Measurements from ENCODE around the gene PCGF3.

Gene PCGF3, protein sequence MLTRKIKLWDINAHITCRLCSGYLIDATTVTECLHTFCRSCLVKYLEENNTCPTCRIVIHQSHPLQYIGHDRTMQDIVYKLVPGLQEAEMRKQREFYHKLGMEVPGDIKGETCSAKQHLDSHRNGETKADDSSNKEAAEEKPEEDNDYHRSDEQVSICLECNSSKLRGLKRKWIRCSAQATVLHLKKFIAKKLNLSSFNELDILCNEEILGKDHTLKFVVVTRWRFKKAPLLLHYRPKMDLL

GRCh38 chr4:705278-706082 lies at the start of gene PCGF3:
Gene PCGF3 (plus strand): TSS chr4:705832. CDS start chr4:733681, 27,849 bp downstream.
- DNase-seq: peak; percentile 71

DNA sequence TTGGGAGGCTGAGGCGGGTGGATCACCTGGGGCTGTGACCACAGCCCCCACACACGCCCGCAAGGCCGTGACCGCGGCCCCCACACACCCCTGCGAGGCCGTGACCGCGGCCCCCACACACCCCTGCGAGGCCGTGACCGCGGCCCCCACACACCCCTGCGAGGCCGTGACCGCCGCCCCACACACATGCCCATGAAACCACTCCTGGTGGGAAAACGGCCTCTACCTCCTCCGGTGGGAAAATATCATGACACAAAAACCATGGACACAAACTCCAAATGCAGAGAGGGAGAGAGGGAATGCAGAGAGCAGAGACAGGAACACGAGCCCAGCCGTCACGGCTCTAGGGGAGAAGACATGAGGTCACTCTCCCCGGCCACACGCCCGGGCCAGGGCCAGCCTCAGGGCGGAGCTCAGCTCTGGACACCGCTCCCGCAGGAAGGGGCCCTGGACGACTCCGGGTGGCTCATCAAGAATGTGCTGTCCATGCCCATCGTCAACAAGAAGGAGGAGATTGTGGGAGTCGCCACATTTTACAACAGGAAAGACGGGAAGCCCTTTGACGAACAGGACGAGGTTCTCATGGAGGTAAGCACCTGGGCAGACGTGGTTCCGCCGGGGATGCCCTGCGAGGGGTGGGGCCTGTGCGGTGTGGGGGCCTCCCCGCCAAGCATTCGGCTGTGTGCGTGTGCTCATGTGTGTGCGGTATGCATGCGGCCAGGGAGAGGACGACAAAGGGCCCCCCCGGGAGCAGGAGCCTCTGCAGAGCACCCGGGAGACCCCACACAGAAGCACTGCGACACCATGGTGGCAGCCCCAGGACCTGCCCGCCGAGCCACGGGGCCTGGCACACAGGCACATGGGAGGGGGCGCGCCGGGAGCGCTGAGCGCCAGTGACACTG lies 48.9 kb upstream of the PCGF3 start:
- no peak for DNase-seq

DNA sequence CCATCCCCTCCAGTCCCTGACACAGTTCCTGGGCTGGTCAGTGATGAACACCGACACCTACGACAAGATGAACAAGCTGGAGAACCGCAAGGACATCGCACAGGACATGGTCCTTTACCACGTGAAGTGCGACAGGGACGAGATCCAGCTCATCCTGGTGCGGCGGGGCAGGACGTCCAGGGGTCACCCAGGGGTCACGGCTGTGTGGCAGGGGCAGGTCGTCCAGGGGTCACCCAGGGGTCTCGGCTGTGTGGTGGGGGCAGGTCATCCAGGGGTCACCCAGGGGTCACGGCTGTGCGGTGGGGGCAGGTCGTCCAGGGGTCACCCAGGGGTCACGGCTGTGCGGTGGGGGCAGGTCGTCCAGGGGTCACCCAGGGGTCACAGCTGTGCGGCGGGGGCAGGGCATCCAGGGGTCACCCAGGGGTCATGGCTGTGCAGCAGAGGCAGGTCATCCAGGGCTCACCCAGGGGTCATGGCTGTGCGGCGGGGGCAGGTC lies 48.2 kb upstream of the PCGF3 start:
- no peak for DNase-seq

GRCh38 chr4:657834-658667 lies 47.6 kb upstream of the PCGF3 start:
- DNase-seq: no peak

DNA sequence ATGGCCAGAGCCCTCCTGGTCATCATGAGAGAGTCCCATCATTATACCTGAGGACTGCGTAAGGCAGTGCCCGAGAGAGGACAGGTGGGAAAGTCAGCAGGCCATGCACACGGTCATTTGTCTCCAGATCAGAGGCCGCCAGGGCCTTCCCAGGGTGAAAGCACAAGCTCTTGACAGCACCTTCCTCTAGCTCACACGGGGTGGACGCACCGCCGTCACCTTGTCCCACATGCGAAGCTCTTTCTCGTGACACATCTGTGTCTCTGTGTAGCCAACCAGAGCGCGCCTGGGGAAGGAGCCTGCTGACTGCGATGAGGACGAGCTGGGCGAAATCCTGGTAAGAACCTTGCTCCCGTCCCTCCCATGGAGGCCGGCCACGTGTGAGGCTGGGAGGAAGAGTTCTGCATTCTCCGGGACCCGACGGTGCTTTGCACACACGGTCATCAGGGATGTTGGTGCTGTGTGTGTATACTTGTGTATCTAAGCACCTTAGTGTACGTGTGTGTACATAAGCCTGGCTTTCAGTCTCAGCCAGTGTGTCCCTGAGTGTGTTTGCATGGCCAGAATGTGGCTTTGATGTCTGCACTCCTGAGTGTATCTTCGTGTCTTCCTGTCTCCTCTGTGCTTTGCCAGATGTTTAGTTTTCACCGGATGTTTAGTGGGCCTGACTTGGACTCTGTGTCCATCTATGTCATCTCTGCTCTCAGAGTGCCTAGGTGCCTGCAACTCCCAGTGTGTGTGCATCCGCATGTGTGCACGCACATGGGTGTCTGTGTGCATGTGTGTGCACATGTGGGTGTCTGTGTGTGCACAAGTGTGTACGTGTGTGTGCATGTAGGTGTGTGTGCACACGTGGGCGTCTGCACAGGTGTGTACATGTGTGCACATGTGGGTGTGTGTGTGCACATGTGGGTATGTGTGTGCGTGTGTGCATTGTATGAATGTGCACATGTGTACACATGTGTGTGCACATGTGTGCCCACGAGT lies 46.7 kb upstream of the PCGF3 start:
- no peak for DNase-seq

- DNase-seq: no peak
Observed at GRCh38 chr4:659851-660250, 45.8 kb upstream of the PCGF3 start.

DNA sequence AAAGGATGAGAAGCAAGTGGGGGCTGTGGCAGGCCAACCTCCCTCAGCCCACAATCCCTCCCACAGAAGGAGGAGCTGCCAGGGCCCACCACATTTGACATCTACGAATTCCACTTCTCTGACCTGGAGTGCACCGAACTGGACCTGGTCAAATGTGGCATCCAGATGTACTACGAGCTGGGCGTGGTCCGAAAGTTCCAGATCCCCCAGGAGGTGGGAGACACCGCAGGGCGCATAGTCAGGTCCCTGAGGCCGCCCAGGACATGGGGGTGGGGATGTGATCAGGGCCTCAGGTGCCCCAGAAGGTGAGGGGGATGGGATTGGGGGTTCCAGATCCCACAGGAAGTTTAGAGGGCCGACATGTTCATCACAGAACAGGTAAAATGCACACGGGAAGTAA lies 45.2 kb upstream of the PCGF3 start:
- DNase-seq: no peak

DNA sequence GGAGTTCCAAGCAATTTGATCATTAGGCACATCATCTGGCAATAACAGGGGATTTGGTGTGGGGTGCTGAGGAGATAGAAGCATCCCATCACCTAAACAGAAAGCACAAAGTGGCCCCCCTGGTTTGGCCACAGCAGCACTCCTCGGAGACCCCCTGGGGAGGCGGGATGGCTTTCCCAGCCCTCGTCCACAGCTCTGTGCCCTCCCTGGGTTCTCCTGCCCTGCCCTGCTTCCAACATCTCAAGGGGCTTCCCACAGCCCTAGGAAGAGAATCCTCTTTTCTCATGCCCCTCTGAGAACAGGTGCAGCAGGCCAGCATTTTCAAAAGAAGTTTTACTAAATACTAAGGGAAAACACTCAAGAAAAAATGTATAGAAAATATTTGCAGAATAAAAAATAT lies 44.4 kb upstream of the PCGF3 start:
- no peak for DNase-seq

DNA sequence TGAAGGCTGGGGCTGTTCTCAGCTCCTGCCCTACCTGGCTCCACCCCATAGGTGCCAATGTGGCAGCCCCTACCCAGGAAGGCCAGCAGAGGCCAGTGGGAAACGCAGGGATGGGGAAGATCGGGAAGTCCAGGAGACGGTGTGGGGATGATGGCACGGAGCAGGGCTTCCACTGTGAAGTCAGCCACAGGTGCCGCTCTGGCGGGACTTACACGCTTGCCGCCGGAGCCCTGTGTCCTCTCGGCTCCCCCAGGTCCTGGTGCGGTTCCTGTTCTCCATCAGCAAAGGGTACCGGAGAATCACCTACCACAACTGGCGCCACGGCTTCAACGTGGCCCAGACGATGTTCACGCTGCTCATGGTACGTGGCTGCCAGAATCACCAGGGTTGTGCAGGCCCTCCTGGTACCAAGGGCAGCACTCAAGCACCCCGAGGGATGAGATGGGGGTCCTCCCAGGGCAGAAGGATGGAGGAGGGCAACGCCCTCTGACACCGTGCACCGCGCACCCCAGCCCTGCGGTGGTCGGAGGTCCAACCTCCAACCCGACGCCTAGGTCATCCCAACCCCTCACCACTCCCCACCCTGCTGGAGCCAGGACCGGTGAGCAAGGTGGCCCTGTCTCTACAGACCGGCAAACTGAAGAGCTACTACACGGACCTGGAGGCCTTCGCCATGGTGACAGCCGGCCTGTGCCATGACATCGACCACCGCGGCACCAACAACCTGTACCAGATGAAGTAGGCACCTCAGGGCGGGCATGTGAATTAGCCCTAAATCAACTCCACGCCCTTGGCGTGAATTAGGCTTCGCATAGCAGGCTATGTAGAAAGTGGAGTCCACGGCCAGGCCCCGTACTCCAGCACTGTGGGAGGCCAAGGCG lies 43.5 kb upstream of the PCGF3 start:
- DNase-seq: no peak

DNA sequence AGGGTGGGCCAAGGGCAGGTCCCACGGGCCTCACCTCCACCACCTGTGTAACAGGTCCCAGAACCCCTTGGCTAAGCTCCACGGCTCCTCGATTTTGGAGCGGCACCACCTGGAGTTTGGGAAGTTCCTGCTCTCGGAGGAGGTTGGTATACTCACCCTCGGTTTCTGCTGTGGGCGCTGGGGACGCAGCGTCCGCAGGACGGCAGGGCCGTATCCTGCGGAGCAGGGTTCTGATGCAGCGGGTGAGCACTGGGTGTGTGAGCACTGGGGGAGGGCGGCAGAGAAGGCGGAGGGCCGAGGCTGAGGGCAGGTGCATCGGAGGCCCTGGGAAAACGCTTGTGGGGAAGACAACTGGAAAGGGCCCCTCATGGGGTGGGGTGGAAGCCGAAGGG lies 42.6 kb upstream of the PCGF3 start:
- no peak for DNase-seq

GRCh38 chr4:663438-664428 lies 41.9 kb upstream of the PCGF3 start:
- DNase-seq: no peak

DNA sequence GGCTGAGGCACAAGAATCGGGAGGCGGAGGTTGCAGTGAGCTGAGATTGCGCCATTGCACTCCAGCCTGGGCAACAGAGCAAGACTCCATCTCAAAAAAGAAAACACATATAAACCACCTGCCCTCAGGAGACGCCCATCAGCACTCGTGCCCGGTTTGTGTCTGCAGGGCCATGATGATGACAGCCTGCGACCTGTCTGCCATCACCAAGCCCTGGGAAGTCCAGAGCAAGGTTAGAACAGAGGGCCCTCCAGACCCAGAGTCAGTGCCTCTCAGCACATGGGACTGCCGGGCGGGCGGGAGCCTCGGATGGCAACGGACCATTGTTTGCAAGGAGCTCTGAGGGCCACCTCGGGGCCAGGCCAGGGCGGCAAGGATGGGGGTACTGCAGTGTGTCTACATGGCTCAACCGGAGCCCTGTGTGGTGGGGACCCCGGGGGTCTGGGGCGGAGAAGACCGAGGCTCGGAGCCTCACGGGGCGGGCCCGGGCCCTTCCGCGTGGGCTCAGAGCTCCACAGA lies 40.9 kb upstream of the PCGF3 start:
- no peak for DNase-seq

GRCh38 chr4:665381-665750 lies 40.3 kb upstream of the PCGF3 start:
- DNase-seq: no peak

GRCh38 chr4:665751-666435 lies 39.7 kb upstream of the PCGF3 start:
- no peak for DNase-seq

DNA sequence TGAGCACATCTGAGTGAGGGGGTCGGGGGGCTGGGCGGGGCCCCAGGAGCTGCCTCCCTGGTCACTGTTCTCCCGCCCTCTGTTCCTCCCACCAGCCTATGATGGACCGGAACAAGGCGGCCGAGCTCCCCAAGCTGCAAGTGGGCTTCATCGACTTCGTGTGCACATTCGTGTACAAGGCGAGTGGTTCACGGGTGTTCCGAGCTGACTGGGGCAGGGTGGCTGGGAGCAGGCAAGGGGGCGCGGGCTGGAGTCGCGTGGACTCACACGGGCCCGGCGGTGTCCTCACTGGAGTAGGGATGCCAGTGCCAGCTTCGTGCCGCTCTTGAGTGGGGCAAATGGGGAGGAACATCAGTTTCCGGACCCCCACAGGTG lies 39.2 kb upstream of the PCGF3 start:
- DNase-seq: no peak

GRCh38 chr4:666822-667544 lies 38.6 kb upstream of the PCGF3 start:
- DNase-seq: no peak

DNA sequence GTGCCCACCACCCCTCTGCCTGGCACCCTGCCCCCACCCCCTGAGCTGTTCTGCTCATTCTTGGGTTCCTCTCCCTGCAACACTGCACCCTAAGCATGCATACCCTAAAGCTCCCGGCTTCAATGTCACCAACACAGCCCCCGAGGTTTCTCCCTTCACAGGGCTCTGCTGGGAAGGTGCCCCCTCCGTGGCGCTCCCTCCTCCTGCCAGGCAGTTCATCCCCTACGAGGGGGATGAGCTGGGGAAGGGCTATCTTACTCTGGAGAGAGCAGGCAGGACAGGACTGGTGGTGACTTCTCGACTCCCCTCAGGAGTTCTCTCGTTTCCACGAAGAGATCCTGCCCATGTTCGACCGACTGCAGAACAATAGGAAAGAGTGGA lies 38.1 kb upstream of the PCGF3 start:
- DNase-seq: no peak
